HG03460 (cell line): Measurements from ENCODE around the gene HGD.
"Not testable (repeated sequence)": the region's sequence is repeated elsewhere in the genome, so short reads cannot be mapped to it uniquely, and the experiment has no call there.

Experiments used
- ATAC-seq: cut with Tn5 transposase; IDR thresholded peaks from one replicate; pipeline ENCODE4 v1.9.1; 2021; ENCODE audit not compliant: unreplicated experiment

The HGD gene

DNA sequence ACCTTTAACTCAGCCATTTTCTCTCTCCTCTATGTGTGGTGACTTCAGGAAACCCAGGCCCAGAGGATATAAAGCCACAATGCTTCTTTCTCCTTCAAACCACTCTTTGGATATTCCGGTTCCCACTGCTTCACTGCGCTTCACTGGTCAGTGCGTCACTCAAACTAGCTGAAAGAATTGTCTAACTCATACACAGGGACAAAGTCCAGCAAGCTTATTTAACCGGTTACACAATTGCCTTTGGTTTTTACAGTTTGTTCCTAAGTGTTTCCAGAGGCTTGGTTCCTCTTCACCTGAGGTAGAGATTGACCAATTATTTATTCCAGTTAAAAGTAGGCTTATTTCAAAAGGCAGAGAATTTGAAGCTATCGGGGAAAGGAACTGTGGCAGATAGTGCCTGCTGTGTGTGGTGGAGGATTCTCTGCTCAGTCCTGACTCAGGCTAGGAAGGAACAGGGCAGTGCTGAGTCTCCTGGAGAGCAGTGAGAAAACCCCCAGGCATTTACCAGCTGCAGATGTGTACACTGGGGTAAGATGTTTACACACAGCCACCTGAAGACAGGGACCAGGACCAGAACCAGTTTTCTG lies at the start of gene HGD:
HGD (minus strand) TSS at position 145 of the 587 bp plus-strand sequence; CDS start at position 17, 128 bp downstream.
- ATAC-seq: no peak

- no peak for ATAC-seq
Observed at GRCh38 chr3:120730576-120731542, 48.8 kb upstream of the HGD start.

DNA sequence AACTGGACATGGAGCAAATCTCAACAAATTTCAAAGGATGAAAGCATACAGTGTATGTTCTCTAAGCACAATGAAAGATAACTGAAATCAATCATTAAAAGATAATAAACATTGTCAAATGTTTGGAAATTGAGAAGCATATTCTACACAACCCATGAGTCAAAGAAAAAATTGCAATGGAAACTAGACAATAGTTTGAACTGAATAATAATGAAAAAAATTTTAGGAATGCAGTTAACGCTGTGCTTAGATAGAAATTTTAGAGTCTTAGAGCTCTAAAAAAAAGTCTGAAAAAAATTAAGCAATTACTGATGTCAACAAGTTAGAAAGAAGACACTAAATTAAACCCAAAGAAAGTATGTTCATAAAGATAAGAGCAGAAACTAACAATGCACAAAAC lies 44.8 kb upstream of the HGD start:
- ATAC-seq: no peak

- ATAC-seq: not testable (repeated sequence)
Observed at GRCh38 chr3:120719167-120719834, 37.3 kb upstream of the HGD start.

GRCh38 chr3:120713262-120713661 lies 31.2 kb upstream of the HGD start:
- ATAC-seq: no peak

DNA sequence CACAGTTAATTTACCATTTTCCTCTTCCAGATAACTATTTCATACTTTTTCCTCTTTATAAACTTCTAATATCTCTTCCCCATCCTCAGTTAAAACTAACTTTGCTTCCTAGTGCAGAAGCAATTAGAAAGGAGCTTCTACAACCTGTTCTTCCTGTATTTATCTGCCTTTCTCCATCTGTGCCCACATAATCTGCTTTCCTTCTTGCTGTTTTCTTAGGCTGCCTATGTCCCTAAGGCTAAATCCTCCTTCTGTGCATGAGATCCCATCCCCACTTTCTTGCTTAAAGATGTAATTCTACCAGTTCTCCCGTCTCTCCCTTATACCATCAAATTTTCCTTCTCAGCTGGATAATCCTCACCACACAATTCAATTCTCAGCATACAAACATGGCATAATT lies 28.3 kb upstream of the HGD start:
- ATAC-seq: no peak

DNA sequence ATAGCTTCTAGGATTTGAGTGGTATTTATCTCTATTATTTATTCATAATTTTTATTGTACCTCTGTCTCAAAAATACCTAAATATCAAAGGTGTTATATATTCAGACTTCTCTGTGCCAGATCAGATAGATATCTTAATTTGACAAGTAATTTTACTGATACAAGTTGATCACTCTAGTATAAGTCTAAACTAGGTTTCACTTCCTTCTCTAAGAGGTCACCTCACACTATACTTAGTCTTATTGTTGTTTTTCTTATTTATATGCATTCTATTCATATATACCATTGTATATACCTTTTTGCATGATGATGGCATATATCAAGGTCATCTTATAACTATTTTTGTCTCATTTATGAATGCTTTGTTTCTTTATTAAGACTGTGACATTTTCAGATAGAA lies 26.4 kb upstream of the HGD start:
- ATAC-seq: peak; percentile 81

DNA sequence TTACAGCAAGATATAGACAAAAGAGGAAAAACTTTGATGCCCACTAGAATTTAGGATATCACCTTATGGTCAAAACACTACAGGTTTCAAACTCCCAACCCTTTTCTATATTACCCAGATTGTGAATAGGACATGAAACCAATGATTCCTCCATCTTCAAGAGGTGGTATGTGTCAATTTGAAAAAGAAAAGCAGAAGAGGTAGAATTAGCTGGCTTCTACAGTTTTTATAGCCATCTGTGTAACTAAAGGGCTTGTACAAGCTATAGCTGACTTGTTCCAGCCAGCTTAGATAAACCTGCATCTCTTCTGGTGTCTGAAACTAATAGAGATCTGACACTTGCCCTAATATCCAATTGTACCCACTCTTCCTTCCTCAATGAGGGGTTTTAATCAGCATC lies 24.9 kb upstream of the HGD start:
- ATAC-seq: no peak

DNA sequence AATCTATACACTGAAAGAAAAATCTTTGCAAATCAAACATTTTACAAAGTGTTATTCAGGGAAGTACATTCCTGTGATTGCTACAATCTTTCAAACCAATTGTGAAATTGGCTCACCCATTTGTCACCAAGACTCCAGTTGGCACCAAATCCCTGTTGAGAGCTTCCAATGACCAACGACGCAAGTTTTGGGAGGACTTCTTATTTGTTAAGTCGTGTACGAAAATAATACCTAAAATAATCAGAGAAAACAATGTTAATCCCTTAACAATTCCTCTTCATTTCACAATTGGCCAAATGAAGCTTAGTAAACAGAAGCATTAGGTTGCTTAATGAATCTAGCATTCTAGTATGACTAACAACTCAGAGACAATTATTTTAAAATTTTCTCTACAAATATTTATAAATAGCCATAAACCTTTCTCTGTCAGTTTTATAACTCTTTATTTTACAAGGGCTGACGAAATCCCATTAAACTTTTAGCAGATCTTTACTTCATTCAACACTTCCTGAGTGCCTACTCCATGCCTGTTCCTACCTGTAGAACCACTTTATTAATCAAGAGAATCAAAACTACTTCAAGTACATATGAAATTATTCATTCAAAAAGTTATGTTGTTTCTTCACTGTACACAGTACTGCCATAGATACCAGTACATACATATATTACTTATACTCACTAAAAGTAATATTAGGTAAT lies 24.0 kb upstream of the HGD start:
- no peak for ATAC-seq

DNA sequence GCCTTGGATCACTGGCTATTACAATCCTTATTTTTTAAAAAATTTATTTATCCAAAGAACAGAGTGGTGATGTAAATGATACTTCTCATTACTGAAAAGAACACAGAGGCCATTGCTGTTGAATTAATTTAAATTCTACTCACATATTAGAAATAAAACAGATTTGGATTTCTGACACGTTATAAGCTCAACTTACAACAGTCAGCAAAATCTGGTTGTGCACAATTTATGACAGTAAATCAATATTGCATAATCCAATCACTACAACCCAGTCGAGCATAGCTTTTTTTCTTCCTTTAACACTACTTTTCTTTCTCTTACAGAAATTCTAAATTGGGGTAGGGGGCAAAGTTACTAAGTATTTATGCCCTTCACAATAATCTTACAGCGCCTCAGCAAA lies 17.3 kb upstream of the HGD start:
- ATAC-seq: no peak

- no peak for ATAC-seq
Observed at GRCh38 chr3:120693439-120694171, 11.6 kb upstream of the HGD start.

GRCh38 chr3:120689395-120689794 lies 7.4 kb upstream of the HGD start:
- no peak for ATAC-seq

DNA sequence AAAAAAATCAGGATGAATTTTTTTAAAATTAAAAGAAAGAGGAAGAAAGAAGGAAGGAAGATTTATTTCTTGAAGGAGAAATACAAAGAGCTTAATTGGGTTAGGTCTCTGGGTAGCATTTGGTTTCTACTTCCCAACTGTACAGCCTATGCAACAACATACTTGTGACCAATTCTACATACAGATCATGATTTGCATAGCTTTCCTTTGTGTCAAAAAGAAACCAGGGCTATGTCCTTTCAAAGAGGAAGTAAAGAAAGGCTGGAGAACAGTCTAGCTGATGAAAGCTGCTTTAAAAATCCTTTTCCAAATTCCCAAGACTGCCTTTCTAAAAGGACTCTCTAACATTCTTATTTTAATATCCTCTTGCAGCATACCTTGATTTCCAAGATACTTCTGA lies 6.1 kb upstream of the HGD start:
- peak; percentile 98 for ATAC-seq

DNA sequence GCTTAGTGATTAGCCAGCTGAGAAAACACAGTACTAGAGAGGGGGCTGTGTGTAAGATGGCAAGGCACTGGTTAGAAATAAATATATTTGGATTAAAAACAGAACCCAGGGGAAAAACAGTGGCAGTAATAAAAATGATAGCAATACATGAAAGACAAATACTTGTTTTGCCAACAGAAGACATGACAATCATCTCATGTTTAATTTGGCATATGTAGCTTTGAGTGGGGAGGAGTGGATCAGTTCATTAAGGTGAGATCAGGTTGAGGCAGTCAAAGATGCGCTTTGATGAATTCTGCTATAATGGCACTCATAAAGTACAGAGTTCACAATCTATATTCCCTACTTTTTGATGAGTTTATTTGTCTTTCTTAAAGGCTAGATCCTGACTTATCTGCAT lies 3.4 kb upstream of the HGD start:
- ATAC-seq: no peak

DNA sequence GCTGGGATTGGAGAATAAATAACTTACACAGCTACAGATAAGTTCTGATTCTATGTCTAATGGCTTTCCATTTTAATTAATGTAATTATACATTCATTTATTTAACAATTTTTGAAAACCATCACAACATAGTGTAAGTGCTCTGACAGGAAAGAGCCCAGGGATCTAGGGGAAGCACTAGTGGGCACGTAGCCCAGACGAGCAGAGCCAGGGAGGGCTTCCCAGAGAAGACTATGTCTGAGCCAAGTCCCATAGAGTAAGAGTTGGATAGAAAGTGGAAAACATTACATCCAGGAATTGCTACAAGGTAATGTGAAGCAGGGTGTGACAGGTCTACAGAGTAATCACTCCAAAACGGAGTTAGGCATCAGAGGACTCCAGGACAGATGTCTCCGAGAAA lies 2.9 kb upstream of the HGD start:
- no peak for ATAC-seq

GRCh38 chr3:120683671-120684301 lies 1.7 kb upstream of the HGD start:
- ATAC-seq: no peak

DNA sequence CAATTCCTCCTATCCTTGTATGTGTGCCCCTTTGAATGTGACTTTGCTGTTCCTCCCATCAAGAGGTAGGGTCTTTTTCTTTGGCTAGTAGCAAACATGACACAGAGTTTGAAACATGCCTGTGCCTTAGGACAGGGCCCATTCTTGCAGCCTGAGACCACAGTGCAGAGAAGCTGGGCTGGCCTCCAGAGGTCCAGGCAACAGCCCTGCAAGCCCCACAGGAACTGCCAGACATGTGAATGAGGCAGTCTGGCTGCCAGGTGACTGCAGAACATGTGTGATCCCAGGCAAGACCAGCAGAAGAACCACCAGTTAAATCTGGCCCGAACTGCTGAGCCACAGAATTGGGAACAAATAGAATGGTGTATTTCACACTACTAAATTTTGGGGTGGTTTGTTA lies 1.2 kb upstream of the HGD start:
- no peak for ATAC-seq

DNA sequence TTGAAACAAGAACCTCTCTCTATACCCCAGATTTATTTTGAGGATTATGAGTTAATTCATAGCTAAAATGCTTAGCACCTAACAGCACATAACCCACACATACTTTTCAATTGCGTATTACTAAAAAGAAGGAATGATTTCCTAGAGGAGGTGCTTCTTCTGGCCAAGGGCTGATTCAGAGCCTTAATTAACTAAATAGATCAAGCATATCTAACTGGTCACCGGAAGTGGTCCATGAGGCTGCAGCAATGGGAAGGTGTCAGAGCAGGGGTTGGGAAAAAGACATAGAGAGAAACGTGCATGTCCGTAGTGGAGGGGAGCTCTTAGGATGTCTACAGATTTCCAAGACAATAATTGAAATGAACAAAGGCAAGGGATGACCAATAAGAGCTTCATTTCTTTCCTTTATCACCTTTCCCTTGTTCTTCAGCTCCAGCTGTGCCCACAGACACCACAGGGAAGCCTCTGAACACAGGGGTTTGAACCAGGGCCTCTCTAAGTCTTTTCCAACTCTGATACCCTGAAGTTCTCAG lies 467 bp downstream of the HGD start:
- ATAC-seq: no peak

DNA sequence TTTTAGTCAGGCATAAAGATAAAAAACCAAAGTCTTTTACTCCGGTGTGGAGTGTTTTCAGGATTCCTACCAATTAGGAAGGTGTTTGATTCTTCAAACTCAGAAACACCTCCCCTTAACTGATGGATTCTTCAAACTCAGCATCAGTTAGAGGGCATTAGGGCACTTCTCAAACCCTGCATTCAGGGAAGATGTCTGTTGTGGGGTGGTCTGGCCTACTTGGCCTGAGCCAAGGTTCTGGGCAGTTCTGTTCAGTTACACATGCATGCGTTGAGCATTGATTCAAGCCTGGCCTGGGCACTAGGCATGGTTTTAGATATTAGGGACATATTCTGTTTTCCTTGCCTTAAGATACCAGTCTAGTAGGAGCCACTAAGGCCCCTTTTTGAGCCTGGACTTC lies 1.0 kb downstream of the HGD start:
- ATAC-seq: no peak
